HG02885 (cell line): ENCODE measurements around the gene IFNAR1.
"Not testable (repeated sequence)": the region's sequence is repeated elsewhere in the genome, so short reads cannot be mapped to it uniquely, and the experiment has no call there.

ENCODE experiments used
- ATAC-seq: cut with Tn5 transposase; IDR thresholded peaks from one replicate; pipeline ENCODE4 v1.9.1; 2021; ENCODE audit warnings: mild to moderate bottlenecking; ENCODE audit not compliant: unreplicated experiment, poor library complexity

IFNAR1 gene

DNA sequence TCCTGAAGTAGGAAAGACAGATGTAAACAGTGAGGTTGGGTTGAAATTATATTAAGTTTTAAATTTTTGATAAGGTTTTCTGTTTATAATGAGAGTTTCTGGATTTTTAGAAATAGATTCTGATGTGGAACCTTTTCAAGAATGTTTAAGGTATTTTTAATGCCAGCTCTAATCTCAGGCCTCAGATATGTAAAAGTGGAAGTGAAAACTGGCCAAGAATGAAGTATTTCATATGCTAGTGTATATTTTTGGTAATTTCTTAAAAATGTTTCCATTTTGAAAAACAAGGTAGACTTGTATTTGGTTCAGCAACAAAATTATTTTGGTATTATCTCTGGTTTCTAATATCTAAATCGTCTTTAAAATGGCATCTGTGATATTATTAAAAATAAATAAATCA lies 14.4 kb downstream of the IFNAR1 start:
- ATAC-seq = no peak

GRCh38 chr21:33339918-33340317 lies 15.1 kb downstream of the IFNAR1 start:
- no peak for ATAC-seq

DNA sequence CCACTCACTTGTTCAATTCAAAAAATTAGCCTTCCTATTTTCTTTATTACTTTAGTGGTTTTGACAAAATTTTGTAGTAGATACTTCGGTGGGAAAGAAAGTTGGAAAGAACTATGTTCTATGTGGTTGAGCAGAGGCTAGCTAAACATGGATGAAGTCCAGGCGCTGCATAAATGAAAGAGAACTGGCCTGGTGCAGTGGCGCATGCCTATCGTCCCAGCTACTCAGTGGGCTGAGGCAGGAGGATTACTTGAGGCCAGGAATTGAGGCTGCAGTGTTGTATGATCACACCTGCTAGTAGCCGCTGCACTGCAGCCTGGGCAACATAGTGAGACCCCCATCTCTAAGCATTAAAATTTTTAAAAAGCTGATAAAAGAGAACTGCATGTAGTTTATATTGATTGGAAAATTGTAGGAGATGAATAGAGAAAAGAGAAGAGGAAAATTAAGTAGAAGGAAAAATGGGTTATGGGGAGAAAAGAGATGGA lies 21.0 kb downstream of the IFNAR1 start:
- no peak for ATAC-seq

GRCh38 chr21:33348706-33349105 lies 23.9 kb downstream of the IFNAR1 start:
- ATAC-seq = no peak

DNA sequence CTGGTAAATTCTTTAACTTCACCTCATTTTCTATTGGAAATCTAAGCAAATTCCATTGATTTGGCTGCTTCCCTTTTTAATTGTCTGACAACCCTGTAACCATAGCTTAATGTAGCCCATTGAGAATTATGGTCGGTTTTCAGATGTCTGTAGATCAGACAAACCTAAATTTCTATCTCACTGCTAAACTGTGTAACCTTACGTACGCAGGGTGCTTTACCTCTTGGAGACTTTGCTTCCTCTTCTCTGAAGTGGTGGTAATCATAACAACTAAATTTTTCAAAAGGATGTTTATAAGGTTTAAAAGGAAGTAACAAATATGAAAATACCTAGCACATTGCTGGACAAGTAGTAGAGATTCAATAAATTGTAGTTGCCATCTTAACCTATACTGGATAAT lies 25.9 kb downstream of the IFNAR1 start:
- no peak for ATAC-seq

GRCh38 chr21:33355355-33355754 lies 30.6 kb downstream of the IFNAR1 start:
- no peak for ATAC-seq

DNA sequence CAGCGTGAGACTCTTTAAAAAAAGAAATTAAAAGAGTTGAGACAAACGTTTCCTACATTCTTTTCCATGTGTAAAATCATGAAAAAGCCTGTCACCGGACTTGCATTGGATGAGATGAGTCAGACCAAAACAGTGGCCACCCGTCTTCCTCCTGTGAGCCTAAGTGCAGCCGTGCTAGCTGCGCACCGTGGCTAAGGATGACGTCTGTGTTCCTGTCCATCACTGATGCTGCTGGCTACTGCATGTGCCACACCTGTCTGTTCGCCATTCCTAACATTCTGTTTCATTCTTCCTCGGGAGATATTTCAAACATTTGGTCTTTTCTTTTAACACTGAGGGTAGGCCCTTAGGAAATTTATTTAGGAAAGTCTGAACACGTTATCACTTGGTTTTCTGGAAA lies 31.2 kb downstream of the IFNAR1 start:
- no peak for ATAC-seq

DNA sequence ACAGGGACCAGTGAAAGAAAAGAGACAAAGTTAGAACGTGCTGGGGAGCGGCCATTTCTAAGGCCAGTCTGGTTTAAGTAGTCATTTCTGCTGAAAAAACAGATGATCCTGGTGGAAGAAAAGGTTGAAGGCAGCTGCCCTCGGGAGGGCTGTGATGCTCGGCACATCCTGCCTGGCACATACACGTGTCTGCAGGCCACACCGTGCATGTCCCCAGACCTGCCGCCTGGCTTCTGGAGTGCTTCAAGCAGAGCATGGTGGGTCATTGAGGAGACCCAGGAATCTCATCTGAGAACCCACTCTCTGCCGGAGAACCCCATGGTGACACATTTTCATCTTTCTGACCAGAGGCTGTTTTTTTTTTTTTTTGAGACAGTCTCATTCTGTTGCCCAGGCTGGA lies 32.4 kb downstream of the IFNAR1 start:
- no peak for ATAC-seq

- no peak for ATAC-seq
Observed at GRCh38 chr21:33359446-33359845, 34.7 kb downstream of the IFNAR1 start.

- ATAC-seq = no peak
Observed at GRCh38 chr21:33360281-33360680, 35.5 kb downstream of the IFNAR1 start.

GRCh38 chr21:33360881-33361602 lies 36.3 kb downstream of the IFNAR1 start:
- ATAC-seq = peak; percentile 75

- peak; percentile 47 for ATAC-seq
Observed at GRCh38 chr21:33362044-33362555, 37.3 kb downstream of the IFNAR1 start.

- ATAC-seq = not testable (repeated sequence)
Observed at GRCh38 chr21:33363911-33364609, 39.3 kb downstream of the IFNAR1 start.

GRCh38 chr21:33364830-33365229 lies 40.1 kb downstream of the IFNAR1 start:
- no peak for ATAC-seq

DNA sequence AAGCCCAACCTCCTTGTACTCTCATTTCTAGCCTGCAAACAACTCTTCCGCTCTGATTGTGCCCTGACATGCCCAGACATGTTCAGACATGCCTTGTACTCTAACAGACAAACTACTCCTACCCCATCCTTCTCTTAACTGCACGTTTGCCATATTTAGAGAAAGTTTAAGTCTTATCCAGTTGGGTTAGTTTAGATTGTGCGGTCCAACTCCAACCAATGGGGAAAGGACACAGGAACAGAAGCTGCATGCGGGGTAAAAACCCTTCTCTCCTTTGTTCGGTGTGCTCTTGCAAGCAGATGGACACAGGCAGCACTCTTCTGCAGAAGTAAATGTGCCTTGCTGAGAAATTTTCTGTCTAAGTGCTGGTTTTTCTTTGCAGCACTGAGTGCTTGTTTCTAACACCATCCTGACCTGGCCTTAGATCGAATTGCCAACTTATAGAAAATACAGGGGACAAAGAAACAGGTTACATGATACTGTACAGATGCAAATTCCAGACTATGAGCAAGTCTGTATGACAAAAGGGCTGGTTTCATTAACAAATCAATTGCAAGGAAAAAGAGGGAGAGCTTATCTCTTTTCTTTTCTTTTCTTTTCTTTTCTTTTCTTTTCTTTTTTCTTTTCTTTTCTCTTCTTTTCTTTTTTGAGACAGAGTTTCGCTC lies 42.7 kb downstream of the IFNAR1 start:
- no peak for ATAC-seq

- ATAC-seq = no peak
Observed at GRCh38 chr21:33368124-33368523, 43.4 kb downstream of the IFNAR1 start.

- ATAC-seq = no peak
Observed at GRCh38 chr21:33368576-33368975, 43.8 kb downstream of the IFNAR1 start.

DNA sequence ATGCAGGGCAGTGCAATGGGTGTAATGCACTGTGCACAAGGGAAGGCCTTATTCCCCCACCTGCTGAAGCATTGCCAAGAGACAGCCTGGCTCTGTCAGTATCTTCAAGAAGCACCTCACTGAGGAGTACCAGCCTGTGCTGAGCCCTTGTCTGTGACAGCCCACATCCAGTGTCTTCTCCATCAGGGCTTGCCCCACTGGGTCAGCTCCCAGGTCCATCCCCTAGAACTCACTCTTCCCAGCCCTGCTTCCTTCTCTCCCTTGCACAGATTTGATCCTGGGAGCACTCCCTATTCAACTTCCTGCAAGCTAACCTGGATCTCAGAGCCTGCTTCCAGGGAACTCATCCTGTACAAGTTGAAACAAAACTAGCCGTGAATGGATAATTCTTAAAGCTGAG lies 44.8 kb downstream of the IFNAR1 start:
- no peak for ATAC-seq

DNA sequence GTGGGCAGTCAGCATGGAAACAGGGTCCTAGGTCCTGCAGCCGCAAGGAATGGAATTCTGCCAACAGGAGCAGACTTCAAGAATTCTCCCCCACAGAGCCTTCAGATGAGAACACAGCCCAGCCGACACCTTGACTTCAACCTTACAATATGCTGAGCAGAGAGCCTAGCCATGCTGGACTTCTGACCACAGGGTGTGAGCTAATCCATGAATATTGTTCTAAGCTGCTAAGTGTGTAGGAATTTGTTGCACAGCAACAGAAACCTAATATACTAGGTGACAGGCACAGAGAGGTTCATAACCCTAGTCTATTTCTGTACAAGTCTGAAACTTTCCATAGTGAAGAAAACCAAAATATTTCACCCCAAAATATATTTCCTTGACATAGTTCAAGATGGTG lies 45.5 kb downstream of the IFNAR1 start:
- ATAC-seq = no peak

DNA sequence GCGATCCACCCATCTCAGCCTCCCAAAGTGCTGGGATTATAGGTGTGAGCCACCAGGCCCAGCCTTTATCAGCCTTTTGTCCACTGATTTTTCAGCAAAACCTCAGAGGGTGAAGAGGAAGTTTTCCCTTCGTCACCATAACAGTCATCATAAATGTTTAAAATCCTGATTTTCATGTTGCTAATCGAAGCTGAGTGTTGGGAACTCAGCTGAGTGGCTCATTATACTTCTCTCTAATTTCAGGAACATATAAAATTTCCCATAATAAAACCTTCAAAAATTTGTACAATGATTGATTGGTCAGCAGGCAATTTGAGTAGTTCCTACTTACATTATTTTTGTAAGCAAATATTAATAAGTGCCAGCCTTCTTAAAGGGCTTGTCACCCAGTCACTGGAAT lies 46.6 kb downstream of the IFNAR1 start:
- ATAC-seq = no peak

- ATAC-seq = no peak
Observed at GRCh38 chr21:33372582-33372981, 47.8 kb downstream of the IFNAR1 start.
